ENCODE data around the gene CREB3L1.

DNA sequence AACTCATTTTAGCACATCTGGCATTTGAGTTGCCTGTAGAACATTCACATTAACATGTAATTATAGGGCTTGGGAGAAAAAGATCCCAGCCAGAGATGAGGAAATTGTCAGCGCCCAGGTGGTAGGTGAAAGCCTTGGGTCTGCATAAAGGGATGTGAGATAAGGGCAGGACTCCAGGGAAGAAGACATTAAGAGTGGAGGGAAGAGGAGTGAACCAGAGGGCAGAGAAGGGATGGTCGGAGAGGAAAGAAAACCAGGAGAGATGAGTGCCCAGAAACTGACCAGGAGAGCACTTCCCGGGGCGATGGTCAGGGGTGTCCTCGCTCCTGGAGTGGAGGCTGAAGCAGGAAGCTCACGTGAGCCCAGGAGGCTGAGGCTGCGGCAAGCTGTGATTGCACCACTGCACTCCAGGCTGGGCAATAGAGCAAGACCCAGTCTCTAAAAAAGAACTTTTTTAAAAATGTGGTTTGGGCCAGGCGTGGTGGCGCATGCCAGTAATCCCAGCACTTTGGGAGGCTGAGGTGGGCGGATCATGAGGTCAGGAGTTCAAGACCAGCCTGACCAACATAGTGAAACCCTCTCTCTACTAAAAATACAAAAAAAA lies 49.5 kb downstream of the CREB3L1 start:
- no peak for TF ChIP-seq POLR2A (IDR thresholded peaks at IDR 0.05)
- no peak for TF ChIP-seq POLR2AphosphoS5 (IDR thresholded peaks at IDR 0.05)

Data from sigmoid colon (tissue), 4 donors.